HepG2 (cell line): Measurements from ENCODE around the gene PRPSAP1. TPM values are rescaled to one million over a fixed set of nuclear protein-coding genes. Genes with fewer than 3 reads are reported as not detected.

Source experiments
- CREM ChIP-seq, 2 experiments: sonication (generic) in 1 of 2; formaldehyde crosslinking in 1 of 2; IDR thresholded peaks; 2 replicates each; pipeline versions ENCODE4 v1.4.0 to v1.6.1; 2016 to 2020; ENCODE audit warnings: antibody characterized with exemption in 1 of 2, mild to moderate bottlenecking in 1 of 2, missing genetic modification reagents in 1 of 2
- DPF2 ChIP-seq: sonication (generic); formaldehyde crosslinking; IDR thresholded peaks from 2 replicates; pipeline ENCODE4 v1.4.0; 2020; ENCODE audit warnings: mild to moderate bottlenecking, low read depth, missing genetic modification reagents, borderline replicate concordance
- FOXP1 ChIP-seq, 2 experiments: fragments of 450-650 bp in 1 of 2; IDR thresholded peaks; 2 replicates each; pipeline ENCODE4 v1.6.1; 2017 to 2018; ENCODE audit warnings: antibody characterized with exemption in 1 of 2
- ISL2 ChIP-seq: sonication (generic); formaldehyde crosslinking; IDR thresholded peaks from 2 replicates; pipeline ENCODE4 v1.5.0; 2020; ENCODE audit warnings: missing genetic modification reagents
- MAFG ChIP-seq: sonication (generic); formaldehyde crosslinking; IDR thresholded peaks from 2 replicates; pipeline ENCODE4 v1.5.1; 2020; ENCODE audit warnings: mild to moderate bottlenecking, missing genetic modification reagents
- MEIS2 ChIP-seq: sonication (generic); formaldehyde crosslinking; IDR thresholded peaks from 2 replicates; pipeline ENCODE4 v1.9.0; 2021; ENCODE audit warnings: mild to moderate bottlenecking, missing genetic modification reagents
- MLX ChIP-seq: IDR thresholded peaks from 2 replicates; pipeline ENCODE4 v1.6.1; 2016
- MZF1 ChIP-seq: sonication (generic); formaldehyde crosslinking; IDR thresholded peaks from 2 replicates; pipeline ENCODE4 v1.8.1; 2023; ENCODE audit warnings: mild to moderate bottlenecking, missing genetic modification reagents, borderline replicate concordance
- NFIB ChIP-seq: sonication (generic); formaldehyde crosslinking; IDR thresholded peaks from 2 replicates; pipeline ENCODE4 v1.9.0; 2021; ENCODE audit warnings: missing genetic modification reagents, mild to moderate bottlenecking, borderline replicate concordance
- NFKBIZ ChIP-seq: IDR thresholded peaks from 2 replicates; pipeline ENCODE4 v1.6.1; 2018; ENCODE audit warnings: missing genetic modification reagents, missing compliant biosample characterization
- SATB2 ChIP-seq: sonication (generic); formaldehyde crosslinking; IDR thresholded peaks from 2 replicates; pipeline ENCODE4 v1.5.0; 2020; ENCODE audit warnings: missing genetic modification reagents
- SMAD1 ChIP-seq: sonication (generic); formaldehyde crosslinking; IDR thresholded peaks from 2 replicates; pipeline ENCODE4 v1.4.0; 2020; ENCODE audit warnings: missing genetic modification reagents, low read depth, mild to moderate bottlenecking, borderline replicate concordance
- SP5 ChIP-seq: IDR thresholded peaks from 2 replicates; pipeline ENCODE4 v1.6.1; 2016; ENCODE audit warnings: low read depth, borderline replicate concordance
- ZNF383 ChIP-seq: sonication (generic); formaldehyde crosslinking; IDR thresholded peaks from 2 replicates; pipeline ENCODE4 v1.4.0; 2020; ENCODE audit warnings: missing genetic modification reagents, mild to moderate bottlenecking, borderline replicate concordance
- ZNF530 ChIP-seq: sonication (generic); formaldehyde crosslinking; IDR thresholded peaks from 2 replicates; pipeline ENCODE4 v1.5.0; 2020; ENCODE audit warnings: low read depth, mild to moderate bottlenecking, missing genetic modification reagents
- ZNF556 ChIP-seq: sonication (generic); formaldehyde crosslinking; IDR thresholded peaks from 2 replicates; pipeline ENCODE4 v1.4.0; 2020; ENCODE audit warnings: mild to moderate bottlenecking, missing genetic modification reagents, borderline replicate concordance
- ZNF572 ChIP-seq: sonication (generic); formaldehyde crosslinking; IDR thresholded peaks from 2 replicates; pipeline ENCODE4 v1.5.1; 2020; ENCODE audit warnings: mild to moderate bottlenecking, missing genetic modification reagents
- ZUFSP ChIP-seq: sonication (generic); formaldehyde crosslinking; IDR thresholded peaks from 2 replicates; pipeline ENCODE4 v1.9.0; 2021; ENCODE audit warnings: missing genetic modification reagents, mild to moderate bottlenecking, borderline replicate concordance
- polyA plus RNA-seq, 8 experiments: library from polyadenylated mRNA; depleted of rRNA in 3 of 8; stranded (reverse) in 7 of 8; unstranded in 1 of 8; fragments of >200 nt; fragmentation: Illumina TruSeq in 4 of 8; extraction: Trizol in 4 of 8; gene quantifications; 2 replicates each; pipeline versions ENCODE4 v1.2.1 to v1.2.3, GENCODE V29; 2011 to 2016; ENCODE audit warnings: low read depth in 4 of 8, missing spikeins in 1 of 8, mixed read lengths in 1 of 8; ENCODE audit not compliant: insufficient read depth in 1 of 8
- total RNA-seq, 5 experiments: library from RNA; depleted of rRNA; stranded (reverse); fragments of >200 nt; fragmentation: Illumina TruSeq; extraction: Trizol; gene quantifications; 2 replicates each; pipeline ENCODE4 v1.2.3, GENCODE V29; 2016; ENCODE audit warnings: low read depth in 1 of 5
- TF ChIP-seq, protein P1 (sequence below): sonication (generic); formaldehyde crosslinking; IDR thresholded peaks from 2 replicates; pipeline ENCODE4 v1.4.0; 2020; ENCODE audit warnings: missing genetic modification reagents, borderline replicate concordance
- TF ChIP-seq, protein P2 (sequence below): sonication (generic); formaldehyde crosslinking; IDR thresholded peaks from 2 replicates; pipeline ENCODE4 v1.5.1; 2020; ENCODE audit warnings: mild to moderate bottlenecking, missing genetic modification reagents, borderline replicate concordance

The PRPSAP1 gene
- total and polyA plus RNA-seq, 2 of the 13 experiments (the other 11 are each of a cell fraction or from before 2014, with no cell fraction given) = 91.1 to 314 TPM

GRCh38 chr17:76376318-76377133, 22.8 kb upstream of the PRPSAP1 start (continued):
- TF ChIP-seq NFIB (CRISPR knock-in tag) = no peak
- peak; percentile 80 for TF ChIP-seq CREM (IDR thresholded peaks at IDR 0.05)
- no peak for TF ChIP-seq CREM (CRISPR knock-in tag; IDR thresholded peaks at IDR 0.05)
- TF ChIP-seq FOXP1 (IDR thresholded peaks at IDR 0.05) = no peak
- peak; percentile 77; the same call in 1 of the 2 replicates for TF ChIP-seq FOXP1 (CRISPR knock-in tag; IDR thresholded peaks at IDR 0.05)
- TF ChIP-seq ZNF530 = no peak
- TF ChIP-seq, protein P1, sequence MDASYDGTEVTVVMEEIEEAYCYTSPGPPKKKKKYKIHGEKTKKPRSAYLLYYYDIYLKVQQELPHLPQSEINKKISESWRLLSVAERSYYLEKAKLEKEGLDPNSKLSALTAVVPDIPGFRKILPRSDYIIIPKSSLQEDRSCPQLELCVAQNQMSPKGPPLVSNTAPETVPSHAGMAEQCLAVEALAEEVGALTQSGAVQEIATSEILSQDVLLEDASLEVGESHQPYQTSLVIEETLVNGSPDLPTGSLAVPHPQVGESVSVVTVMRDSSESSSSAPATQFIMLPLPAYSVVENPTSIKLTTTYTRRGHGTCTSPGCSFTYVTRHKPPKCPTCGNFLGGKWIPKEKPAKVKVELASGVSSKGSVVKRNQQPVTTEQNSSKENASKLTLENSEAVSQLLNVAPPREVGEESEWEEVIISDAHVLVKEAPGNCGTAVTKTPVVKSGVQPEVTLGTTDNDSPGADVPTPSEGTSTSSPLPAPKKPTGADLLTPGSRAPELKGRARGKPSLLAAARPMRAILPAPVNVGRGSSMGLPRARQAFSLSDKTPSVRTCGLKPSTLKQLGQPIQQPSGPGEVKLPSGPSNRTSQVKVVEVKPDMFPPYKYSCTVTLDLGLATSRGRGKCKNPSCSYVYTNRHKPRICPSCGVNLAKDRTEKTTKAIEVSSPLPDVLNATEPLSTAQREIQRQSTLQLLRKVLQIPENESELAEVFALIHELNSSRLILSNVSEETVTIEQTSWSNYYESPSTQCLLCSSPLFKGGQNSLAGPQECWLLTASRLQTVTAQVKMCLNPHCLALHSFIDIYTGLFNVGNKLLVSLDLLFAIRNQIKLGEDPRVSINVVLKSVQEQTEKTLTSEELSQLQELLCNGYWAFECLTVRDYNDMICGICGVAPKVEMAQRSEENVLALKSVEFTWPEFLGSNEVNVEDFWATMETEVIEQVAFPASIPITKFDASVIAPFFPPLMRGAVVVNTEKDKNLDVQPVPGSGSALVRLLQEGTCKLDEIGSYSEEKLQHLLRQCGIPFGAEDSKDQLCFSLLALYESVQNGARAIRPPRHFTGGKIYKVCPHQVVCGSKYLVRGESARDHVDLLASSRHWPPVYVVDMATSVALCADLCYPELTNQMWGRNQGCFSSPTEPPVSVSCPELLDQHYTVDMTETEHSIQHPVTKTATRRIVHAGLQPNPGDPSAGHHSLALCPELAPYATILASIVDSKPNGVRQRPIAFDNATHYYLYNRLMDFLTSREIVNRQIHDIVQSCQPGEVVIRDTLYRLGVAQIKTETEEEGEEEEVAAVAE (CRISPR knock-in tag) = peak; percentile 65; the same call in 1 of the 2 replicates
- 0 out of 2 replicates have a peak, but pooled peaks have one; percentile 92 for TF ChIP-seq ZNF572 (CRISPR knock-in tag)
- TF ChIP-seq ZNF556 (CRISPR knock-in tag) = no peak
- TF ChIP-seq, protein P2, sequence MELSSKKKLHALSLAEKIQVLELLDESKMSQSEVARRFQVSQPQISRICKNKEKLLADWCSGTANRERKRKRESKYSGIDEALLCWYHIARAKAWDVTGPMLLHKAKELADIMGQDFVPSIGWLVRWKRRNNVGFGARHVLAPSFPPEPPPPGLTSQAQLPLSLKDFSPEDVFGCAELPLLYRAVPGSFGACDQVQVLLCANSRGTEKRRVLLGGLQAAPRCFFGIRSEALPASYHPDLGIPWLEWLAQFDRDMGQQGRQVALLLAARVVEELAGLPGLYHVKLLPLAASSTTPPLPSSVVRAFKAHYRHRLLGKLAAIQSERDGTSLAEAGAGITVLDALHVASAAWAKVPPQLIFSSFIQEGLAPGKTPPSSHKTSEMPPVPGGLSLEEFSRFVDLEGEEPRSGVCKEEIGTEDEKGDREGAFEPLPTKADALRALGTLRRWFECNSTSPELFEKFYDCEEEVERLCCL (CRISPR knock-in tag) = 0 out of 2 replicates have a peak, but pooled peaks have one; percentile 41
- TF ChIP-seq DPF2 (CRISPR knock-in tag) = peak; percentile 90
- TF ChIP-seq MLX (CRISPR knock-in tag) = peak; percentile 59
- peak; percentile 57; the same call in 1 of the 2 replicates for TF ChIP-seq NFKBIZ (CRISPR knock-in tag)
- 0 out of 2 replicates have a peak, but pooled peaks have one; percentile 35 for TF ChIP-seq MEIS2
- peak; percentile 95 for TF ChIP-seq SP5 (CRISPR knock-in tag)
- no peak; the same call in 1 of the 2 replicates for TF ChIP-seq SMAD1 (CRISPR knock-in tag)
- TF ChIP-seq MAFG = no peak
- TF ChIP-seq SATB2 = no peak
- TF ChIP-seq MZF1 (CRISPR knock-in tag) = 0 out of 2 replicates have a peak, but pooled peaks have one; percentile 56
- TF ChIP-seq ZUFSP (CRISPR knock-in tag) = no peak
- 0 out of 2 replicates have a peak, but pooled peaks have one; percentile 27 for TF ChIP-seq ZNF383
- TF ChIP-seq ISL2 (CRISPR knock-in tag) = peak; percentile 96
